HG02763 (cell line): ENCODE data around the gene MTARC1.
A peak's percentile ranks its signal among the peaks of the same experiment; 100 is the strongest.

Experiments
- ATAC-seq: cut with Tn5 transposase; IDR thresholded peaks from one replicate; pipeline ENCODE4 v1.9.1; 2021; ENCODE audit warnings: mild to moderate bottlenecking, moderate library complexity; ENCODE audit not compliant: unreplicated experiment

The MTARC1 gene

DNA sequence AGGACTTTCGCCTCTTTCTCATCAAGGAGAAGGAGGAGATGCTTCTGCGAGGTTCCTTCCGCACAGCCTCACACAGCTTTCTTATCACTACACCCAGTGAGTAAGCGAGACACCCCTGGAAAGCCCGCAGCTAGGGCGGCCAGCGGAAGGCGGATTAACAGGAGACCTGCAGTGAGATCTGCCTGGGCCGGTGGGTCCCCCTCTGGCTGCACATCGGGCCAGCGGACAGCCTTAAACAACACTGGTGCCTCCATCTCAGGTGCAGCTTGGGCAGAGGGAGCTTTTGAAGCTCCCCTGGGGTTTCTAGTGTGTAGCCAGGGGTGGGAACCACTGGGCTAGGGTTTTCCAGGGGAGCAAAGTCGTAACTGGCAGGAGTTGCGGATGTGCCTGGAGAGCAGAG lies 17.5 kb upstream of the MTARC1 start:
- ATAC-seq, result no peak

DNA sequence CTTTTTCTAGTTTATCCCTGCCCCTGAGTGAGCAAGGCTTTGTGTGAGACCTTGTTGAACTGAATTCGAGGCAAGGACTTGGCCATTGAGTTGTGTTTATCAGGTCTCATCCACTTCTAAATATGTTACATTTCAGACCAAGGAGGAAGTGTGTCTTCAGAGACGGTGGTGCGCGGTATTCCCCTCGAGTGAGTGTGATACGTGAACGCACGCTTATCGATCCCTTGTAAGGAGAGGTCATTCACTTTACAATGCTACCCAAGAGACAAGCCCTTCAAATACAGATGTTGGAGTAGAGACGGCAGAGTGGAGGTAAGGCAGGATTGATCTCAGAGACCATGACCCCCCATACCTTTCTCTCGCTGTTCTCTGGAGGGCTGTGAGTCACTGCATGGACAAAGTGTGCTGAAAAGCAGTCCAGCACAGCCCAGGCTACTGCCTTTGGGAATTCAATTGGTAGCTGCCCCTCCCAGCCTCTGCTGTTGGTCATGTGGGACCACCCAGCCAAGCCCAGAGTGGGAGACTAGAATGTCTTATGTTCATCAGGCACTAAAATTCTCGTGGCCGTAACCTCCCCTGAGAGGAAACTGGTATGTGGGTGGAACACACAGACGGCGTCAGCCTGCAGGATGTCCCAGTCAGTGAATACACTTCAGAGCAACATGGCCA lies 16.3 kb upstream of the MTARC1 start:
- ATAC-seq, result peak; percentile 59

DNA sequence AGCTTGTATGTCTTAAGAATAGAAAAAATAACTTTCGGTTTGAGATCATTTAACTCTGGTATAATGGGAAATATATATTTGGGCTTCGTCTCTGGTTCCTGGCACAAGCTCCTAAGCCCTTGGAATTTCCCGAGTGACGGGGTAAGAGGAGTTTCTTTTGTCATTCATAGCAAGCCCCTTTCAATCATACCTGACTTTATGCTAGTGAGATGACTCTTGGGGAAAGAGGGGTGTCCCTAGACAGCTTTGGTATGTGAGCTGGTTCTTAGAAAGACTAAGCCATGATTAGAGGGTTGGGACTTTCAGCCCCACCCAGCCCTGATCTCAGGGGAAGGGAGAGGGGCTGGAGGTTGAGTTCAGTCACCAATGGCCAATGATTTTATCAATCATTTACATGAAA lies 13.9 kb upstream of the MTARC1 start:
- no peak for ATAC-seq

DNA sequence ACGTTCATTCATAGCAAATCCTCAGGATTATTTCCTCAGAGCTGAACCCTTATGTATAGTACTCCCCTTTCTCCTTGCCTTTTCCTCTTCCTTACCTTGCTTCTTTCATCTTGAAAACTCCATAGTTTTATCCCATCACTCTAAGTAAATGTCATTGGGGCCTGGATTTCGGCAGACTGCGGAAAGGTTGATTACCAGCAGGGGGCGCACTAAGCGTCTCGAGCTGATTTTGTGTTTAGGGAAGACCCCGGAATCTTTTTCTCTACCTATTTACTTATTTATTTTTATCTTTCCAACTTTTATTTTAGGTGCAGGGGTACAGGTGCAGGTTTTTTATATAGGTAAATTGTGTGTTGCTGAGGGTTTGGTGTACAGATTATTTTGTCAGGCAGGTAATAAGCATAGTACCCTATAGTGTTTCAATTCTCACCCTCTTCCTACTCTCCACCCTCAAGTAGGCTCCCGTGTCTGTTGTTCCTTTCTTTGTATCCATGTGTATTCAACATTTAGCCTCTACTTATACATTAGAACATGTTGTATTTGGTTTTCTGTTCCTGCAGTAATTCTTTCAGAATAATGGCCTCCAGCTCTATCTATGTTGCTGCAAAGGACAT lies 11.4 kb upstream of the MTARC1 start:
- no peak for ATAC-seq

DNA sequence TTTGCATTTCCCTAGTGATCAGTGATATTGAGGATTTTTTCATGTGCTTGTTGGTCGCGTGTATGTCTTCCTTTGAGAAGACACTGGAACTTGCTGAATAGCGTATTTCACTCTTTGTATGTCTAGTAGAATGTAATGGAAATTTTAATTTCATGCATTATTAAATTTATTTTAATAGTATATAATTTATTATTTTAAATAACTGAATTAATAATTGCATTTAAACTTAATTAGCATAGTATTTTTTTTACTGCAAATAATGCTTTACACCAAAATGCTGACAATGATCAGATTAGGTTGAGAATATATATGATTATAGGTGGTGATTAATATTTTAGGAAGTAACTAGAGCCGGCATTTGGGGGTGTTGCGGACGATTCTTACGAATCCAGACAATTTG lies 10.5 kb upstream of the MTARC1 start:
- ATAC-seq, result no peak

DNA sequence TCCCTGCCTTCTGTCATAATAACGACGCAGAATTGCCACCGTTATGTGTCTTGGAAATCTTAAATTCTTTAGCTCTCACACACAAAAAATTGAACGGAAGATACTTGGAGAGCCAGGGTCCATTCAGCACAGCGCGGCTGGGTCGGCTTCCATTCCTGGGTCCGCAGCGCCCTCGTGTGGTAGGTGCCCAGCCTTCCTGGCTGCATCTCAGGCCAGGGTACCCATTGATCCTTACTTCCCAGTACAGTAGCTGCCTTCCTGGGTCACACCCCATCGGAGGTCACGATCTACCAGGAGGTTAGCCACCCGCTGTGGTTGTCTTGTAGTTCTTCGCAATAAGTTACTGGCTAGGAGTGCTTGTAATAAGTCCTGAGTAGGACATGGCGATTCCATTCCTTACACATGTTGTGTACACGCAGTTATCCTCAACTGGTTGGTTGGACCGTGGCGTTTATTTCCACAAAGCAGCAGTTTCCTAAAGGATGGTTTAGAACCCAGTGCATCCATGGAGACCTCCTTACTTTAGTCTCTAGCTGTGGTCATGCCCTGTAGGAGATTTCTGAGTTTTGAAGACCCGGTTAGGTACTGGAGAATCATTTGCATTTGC lies 9.9 kb upstream of the MTARC1 start:
- ATAC-seq, result peak; percentile 76

DNA sequence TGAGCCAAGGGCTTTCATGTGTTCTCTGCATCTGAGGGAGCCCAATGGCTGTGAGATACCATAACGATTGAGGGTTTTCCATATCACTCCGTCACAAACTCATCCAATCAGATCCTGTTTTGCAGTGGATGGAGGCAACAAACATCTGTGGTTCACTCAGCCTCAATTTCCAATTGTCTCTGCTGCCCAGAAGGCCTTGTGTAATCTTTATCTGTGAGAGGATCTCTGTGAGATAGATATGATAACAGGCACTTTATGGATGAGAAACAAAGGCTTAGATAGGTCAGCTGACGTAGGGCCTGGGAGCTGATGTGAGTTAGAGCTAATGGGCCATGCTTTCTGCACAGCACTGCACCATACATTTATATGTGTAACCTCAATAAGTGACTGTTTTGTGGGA lies 3.3 kb upstream of the MTARC1 start:
- ATAC-seq, result no peak

DNA sequence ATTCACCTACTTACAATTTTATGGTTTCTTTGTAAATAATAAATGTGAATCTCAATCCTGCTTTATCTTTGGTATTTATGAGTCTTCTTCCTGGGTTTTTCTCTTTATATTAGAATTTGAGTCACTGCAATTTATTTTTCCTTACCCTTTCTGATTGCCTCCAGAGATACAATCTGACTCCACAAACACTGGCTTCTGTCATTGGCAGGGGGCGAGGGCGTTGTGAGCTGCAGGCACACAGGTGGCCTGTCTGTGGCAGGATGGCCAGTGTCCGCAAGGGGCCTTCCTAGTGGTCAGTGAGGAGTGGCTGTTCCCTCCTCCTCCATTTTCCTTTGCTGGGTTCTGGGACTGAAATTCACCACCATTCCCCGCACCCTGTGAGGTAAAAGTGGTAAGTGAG lies 2.0 kb upstream of the MTARC1 start:
- ATAC-seq, result no peak

DNA sequence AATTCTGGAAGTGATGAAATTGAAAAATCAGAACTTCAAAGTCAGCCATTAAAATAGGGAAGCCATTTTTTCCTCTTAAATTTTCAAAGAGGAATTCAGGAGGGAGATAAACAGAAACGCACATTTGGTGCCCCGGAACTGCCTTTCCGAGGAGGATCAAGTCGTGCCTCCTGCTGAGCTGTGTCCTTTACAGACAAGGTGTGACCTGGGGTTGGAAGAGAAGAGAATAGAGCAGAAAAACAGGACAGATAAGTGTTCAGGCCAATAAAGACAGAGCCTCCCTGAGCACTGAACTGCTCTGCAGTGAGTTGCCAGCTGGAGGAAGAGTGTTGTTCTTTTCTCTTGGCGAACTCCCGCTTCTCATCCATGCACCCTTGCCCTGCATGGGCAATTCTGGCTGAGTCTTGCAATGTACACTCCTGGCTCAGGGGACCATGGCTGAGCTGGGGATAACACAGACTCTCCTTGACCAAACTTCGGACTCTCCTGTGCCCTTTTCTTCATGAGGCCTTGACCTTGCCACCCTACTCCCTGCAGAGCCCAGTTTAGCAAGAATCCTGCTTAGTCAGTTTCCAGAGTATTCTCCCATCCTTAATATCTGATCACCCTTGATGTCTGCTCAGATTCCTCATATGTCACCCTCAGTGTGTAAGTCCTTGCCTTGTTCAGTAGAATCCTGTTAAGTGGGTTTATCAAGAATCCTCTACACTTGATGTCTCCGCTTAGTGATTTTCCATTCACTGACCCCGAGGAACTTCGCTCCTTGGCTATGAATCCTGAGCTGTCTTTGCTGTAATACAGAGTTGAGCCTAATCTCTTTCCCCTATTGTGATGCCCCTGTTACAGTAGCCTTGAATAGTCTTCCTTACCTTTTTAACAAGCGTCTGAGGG lies 1.3 kb upstream of the MTARC1 start:
- no peak for ATAC-seq

DNA sequence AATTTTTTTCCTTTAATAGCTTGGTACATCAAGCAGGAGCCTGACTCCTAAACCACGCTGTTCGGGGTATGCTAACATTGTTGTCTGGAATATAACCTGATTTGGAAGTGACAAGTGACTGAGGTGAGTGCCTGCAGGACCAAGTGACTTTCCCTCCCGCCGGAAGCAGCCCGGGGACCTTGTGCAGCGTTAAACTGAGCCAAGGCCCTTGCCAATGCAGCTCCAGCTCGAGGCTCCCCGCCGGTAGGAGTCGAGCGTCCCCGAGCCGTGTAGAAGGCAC lies 716 bp upstream of the MTARC1 start:
- ATAC-seq, result no peak

DNA sequence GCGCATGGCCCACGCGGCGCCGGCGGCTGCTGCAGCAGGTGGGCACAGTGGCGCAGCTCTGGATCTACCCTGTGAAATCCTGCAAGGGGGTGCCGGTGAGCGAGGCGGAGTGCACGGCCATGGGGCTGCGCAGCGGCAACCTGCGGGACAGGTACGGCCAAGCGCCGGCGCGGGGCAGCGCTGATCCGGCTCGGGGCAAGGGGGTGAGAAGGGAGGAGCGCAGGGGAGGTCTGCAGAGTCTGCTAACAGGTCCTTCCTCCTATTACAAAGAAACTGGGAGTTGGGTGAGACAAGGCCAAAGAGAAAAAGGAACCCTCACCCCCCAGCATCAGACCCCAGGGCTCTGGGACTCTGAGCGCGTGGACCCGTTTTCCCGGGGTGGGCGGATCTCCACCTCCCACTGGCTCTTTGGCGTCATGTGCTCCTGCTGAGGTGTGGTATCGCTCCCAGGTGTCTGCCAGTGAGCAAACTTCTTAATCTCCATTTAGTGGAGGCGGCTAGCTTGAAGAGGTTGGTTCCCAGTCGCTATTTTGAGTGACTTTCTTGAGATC lies 431 bp downstream of the MTARC1 start:
- ATAC-seq, result peak; percentile 50

DNA sequence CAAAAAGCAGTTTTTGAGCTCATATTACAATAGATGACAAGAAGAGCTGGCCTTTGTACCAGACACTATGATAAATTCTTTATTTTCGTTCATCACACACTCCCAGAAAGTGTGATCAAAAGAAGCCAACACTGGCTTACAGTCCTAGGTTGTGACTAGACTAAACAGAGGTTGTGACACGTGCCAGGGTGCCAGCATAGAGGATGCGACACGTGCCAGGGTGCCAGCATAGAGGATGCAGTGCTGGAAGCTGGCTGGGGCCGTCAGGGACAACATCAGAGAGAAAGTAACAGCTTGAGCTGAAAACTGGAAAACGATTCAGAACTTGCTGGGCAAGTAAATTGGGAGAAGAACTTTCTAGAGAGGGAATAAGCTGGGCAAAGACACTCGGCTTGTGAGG lies 2.2 kb downstream of the MTARC1 start:
- ATAC-seq, result no peak

DNA sequence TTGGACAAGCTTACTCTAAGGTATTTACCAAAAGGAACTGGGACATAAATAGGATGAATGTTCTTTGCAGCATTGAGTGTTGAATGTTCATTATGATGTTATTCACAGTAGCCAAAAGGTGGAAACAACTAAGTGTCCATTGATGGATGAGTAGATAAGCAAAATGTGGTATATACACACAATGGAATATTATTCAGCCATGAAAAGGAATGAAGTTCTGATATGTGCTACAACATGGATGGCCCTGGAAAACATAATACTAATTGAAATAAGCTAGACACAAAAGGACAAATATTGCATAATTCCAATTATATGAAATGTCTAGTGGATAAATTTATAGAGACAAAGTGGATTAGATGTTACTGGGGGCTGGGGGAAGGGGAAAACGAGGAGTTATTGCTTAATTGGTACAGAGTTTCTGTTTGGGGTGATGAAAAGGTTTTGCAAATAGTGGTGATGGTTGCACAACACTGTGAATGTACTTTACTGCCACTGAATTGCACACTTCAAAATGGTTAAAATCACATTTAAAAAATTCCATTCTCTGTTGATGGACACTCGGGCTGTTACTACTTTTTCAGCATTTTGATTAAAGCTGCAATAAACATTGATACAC lies 2.9 kb downstream of the MTARC1 start:
- ATAC-seq, result no peak

DNA sequence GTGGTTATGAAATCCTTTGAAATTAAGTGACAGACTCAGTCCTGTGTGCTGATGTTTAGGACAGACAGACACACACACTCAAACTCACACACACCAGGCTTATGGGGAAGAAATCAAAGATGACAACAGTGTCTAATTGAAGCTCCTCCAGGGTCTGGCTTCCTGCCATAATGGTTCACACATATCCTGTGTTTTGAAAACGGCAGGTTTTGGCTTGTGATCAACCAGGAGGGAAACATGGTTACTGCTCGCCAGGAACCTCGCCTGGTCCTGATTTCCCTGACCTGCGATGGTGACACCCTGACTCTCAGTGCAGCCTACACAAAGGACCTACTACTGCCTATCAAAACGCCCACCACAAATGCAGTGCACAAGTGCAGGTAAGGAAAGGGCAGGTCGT lies 4.6 kb downstream of the MTARC1 start:
- ATAC-seq, result no peak

DNA sequence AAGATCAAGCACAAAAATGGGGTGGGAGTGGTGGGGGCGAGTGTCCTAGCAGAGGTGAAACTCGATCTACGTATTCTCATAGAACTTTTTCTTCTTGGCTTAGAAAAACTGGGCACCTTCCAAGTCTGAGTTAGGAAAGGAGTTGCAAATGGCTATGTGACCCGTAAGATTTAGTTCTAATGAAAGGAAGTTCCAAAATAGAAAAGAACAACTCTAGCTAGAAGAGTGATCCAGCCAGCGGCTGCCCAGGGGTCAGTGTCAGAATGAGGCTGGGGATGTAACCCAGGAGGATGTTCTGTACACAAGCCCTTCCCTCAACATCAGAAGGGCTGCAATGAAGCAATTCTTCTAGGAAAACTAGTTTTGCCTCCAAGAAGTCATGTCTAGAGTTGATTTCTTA lies 5.2 kb downstream of the MTARC1 start:
- no peak for ATAC-seq

DNA sequence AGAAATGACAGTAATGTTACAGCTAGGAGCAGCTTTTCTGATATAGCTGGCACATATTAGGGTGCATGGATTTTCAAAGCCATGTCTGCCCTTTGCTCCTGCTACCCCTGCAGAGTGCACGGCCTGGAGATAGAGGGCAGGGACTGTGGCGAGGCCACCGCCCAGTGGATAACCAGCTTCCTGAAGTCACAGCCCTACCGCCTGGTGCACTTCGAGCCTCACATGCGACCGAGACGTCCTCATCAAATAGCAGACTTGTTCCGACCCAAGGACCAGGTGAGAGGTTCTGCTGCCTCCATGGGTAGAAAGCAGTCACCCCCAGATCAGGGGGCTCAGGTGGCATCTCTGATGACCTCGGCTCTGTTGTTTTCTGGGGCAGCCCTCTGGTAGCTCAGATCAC lies 9.8 kb downstream of the MTARC1 start:
- ATAC-seq, result no peak

DNA sequence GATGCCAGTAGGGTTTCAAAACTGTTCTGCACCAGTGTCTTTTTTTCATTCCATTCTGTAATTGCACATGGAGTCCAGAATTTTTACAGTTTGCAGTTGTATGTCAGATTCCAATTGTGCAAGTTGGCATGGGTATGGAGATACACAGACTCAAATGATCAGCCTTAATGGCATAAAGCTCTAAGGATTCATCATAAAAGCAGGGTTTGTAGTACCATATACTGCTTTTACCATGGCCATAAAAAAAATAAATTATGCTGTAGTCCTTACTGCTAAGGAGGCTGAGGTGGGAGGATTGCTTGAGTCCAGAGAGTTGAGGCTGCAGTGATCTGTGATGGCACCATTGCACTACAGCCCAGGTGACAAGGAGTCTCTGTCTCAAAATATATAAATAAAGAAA lies 10.3 kb downstream of the MTARC1 start:
- ATAC-seq, result no peak

DNA sequence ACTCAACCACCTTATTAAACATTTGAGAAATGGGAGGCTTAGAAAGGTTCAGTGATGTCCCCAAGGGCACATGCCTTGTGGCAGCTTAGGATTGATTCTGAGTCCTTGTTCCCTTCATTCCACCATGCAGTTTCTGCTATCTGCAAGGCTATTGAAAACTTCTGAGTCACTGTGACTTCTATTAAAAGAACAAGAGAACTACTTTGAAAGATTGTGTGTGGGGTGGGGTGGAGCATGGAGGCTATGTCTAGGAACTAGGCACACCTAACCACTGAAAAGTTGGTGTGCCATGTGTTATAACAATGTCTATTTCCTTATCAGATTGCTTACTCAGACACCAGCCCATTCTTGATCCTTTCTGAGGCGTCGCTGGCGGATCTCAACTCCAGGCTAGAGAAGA lies 10.8 kb downstream of the MTARC1 start:
- no peak for ATAC-seq

DNA sequence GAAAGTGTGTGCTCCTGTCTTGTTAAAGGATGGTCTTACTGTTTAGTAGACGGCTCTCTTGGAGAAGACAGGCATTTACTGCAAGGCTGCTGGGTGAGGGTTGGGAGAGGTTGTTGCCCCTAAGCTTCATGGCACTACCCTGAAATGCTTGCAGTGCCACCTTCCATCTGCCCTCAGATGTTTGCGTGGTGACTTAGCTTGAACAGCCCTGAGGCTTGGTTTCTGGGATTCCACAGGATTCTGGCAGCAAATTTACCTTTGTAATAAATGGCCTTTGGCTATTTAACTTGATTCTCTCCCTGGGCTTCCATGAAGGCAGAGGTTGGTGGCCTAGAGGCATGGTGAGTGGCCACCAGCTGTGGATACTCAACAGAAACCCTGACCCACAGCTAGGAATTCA lies 11.6 kb downstream of the MTARC1 start:
- ATAC-seq, result no peak

DNA sequence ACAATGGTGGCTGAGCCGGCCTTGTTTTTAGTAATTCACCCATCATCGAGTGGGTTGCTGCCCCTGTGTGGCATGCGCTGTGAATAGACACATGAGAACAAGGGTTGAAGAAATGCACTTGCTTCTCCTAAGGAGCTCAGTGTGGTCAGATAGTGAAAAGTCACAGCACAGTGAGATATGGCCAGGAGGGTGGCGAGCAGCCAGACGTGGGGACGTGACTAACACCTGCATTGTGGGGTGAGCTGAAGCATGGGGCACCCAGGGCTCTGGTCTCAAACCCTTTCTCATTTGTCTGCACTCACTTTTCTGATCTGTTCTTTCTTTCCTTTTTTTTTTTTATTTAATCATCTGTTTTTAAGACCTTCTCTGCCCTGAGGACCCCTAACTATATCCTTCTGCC lies 13.5 kb downstream of the MTARC1 start:
- ATAC-seq, result no peak
